SK-N-SH (cell line): ENCODE measurements around the gene GOLPH3L. TPM values are rescaled to one million over a fixed set of nuclear protein-coding genes. Genes with fewer than 3 reads are reported as not detected.
A peak's percentile ranks its signal among the peaks of the same experiment; 100 is the strongest.

ENCODE experiments used
- CTCF ChIA-PET: fragments of 300-600, 350-600 bp; formaldehyde crosslinking; extraction: SDS; loops from one replicate; lab custom pipeline; 2021; lab: Yijun Ruan, JAX
- POLR2A ChIA-PET: fragments of 350-600 bp; sonication (Branson Sonifier 250); formaldehyde crosslinking; extraction: SDS; loops from one replicate; lab custom pipeline; 2020; ENCODE audit warnings: antibody characterized with exemption, inconsistent platforms; lab: Yijun Ruan, JAX
- DNase-seq: peaks from one replicate; pipeline ENCODE4 v3.0.0; 2012
- H2AFZ ChIP-seq: fragments of 200-600 bp; sonication (generic); 2 replicates; pipeline ENCODE4 v1.8.1; 2016; ENCODE audit warnings: antibody characterized with exemption, mild to moderate bottlenecking, low read depth
- H3F3A ChIP-seq: fragments of 200-600 bp; sonication (generic); replicated peaks from 2 replicates; pipeline ENCODE3; 2016; ENCODE audit warnings: antibody characterized with exemption, mild to moderate bottlenecking; ENCODE audit not compliant: insufficient read depth
- H3K27ac ChIP-seq, 2 experiments: fragments of 200-500 bp in 1 of 2; fragments of 200-600 bp in 1 of 2; sonication (Bioruptor generic) in 1 of 2; sonication (generic), shearing (Covaris generic) in 1 of 2; 2 replicates each; pipeline versions ENCODE4 v1.5.1 to v1.6.1; 2014 to 2016; ENCODE audit warnings: low read depth in 2 of 2, inconsistent platforms in 1 of 2, low read length in 1 of 2, mild to moderate bottlenecking in 1 of 2, mixed read lengths in 1 of 2
- H3K27me3 ChIP-seq: fragments of 200-600 bp; sonication (generic), shearing (Covaris generic); 2 replicates; pipeline ENCODE4 v1.6.1; 2016; ENCODE audit warnings: mixed run types; ENCODE audit not compliant: insufficient read depth
- H3K36me3 ChIP-seq, 2 experiments: fragments of 200-500 bp in 1 of 2; fragments of 200-600 bp in 1 of 2; sonication (Bioruptor generic) in 1 of 2; sonication (generic) in 1 of 2; replicated peaks in 1 of 2; 2 replicates each; pipeline versions ENCODE3 to v1.5.1; 2014 to 2016; ENCODE audit warnings: low read length in 1 of 2, mild to moderate bottlenecking in 1 of 2; ENCODE audit not compliant: insufficient read depth in 2 of 2, control insufficient read depth in 1 of 2
- H3K4me1 ChIP-seq, 2 experiments: fragments of 200-500 bp in 1 of 2; fragments of 200-600 bp in 1 of 2; sonication (Bioruptor generic) in 1 of 2; sonication (generic), shearing (Covaris generic) in 1 of 2; 2 replicates each; pipeline versions ENCODE4 v1.5.1 to v1.6.1; 2014 to 2016; ENCODE audit warnings: low read depth in 1 of 2, low read length in 1 of 2, mixed run types in 1 of 2; ENCODE audit not compliant: insufficient read depth in 2 of 2, control insufficient read depth in 1 of 2
- H3K4me2 ChIP-seq: fragments of 200-600 bp; sonication (generic), shearing (Covaris generic); 2 replicates; pipeline ENCODE4 v1.6.1; 2017; ENCODE audit warnings: mixed run types
- H3K4me3 ChIP-seq, 2 experiments: fragments of 200-500 bp in 1 of 2; fragments of 200-600 bp in 1 of 2; sonication (Bioruptor generic) in 1 of 2; sonication (generic), shearing (Covaris generic) in 1 of 2; 2 replicates each; pipeline versions ENCODE4 v1.5.1 to v1.8.1; 2014 to 2016; ENCODE audit warnings: low read depth in 2 of 2, inconsistent platforms in 1 of 2, low read length in 1 of 2, mild to moderate bottlenecking in 1 of 2, mixed read lengths in 1 of 2, moderate library complexity in 1 of 2
- H3K79me2 ChIP-seq: fragments of 200-600 bp; sonication (generic); 2 replicates; pipeline ENCODE4 v1.8.1; 2017; ENCODE audit warnings: mild to moderate bottlenecking; ENCODE audit not compliant: insufficient read depth
- H3K9ac ChIP-seq: fragments of 200-600 bp; sonication (generic); 2 replicates; pipeline ENCODE4 v1.6.1; 2017; ENCODE audit warnings: mixed run types
- H3K9me2 ChIP-seq: fragments of 200-600 bp; sonication (generic); 2 replicates; pipeline ENCODE4 v1.6.1; 2017; ENCODE audit warnings: mixed run types
- H3K9me3 ChIP-seq: fragments of 200-600 bp; sonication (generic); 2 replicates; pipeline ENCODE4 v1.6.1; 2017; ENCODE audit warnings: mixed run types, mild to moderate bottlenecking, moderate library complexity
- H4K20me1 ChIP-seq: fragments of 200-600 bp; sonication (generic); 2 replicates; pipeline ENCODE4 v1.6.1; 2017; ENCODE audit warnings: mild to moderate bottlenecking, mixed run types; ENCODE audit not compliant: insufficient read depth
- CHD2 ChIP-seq: fragments of 150-350 bp; IDR thresholded peaks from 2 replicates; pipeline ENCODE4 v1.6.1; 2018; ENCODE audit warnings: low read length; ENCODE audit not compliant: partially characterized antibody
- ELF1 ChIP-seq: IDR thresholded peaks from 2 replicates; pipeline ENCODE4 v1.4.0; 2012
- EP300 ChIP-seq, 2 experiments: IDR thresholded peaks; 2 replicates each; pipeline versions ENCODE4 v1.4.0 to v1.6.1; 2012; ENCODE audit warnings: borderline replicate concordance in 1 of 2, low read depth in 1 of 2, low read length in 1 of 2
- FOSL2 ChIP-seq: IDR thresholded peaks from 2 replicates; pipeline ENCODE4 v1.4.0; 2012; ENCODE audit warnings: low read depth, mild to moderate bottlenecking, moderate library complexity, borderline replicate concordance
- GABPA ChIP-seq: IDR thresholded peaks from 2 replicates; pipeline ENCODE4 v1.4.0; 2012; ENCODE audit warnings: low read depth, mild to moderate bottlenecking
- JUND ChIP-seq: IDR thresholded peaks from 2 replicates; pipeline ENCODE4 v1.4.0; 2012
- MEF2A ChIP-seq: IDR thresholded peaks from 2 replicates; pipeline ENCODE4 v1.4.0; 2012; ENCODE audit warnings: low read depth, borderline replicate concordance
- MXI1 ChIP-seq: IDR thresholded peaks from 2 replicates; pipeline ENCODE4 v1.6.1; 2012; ENCODE audit warnings: mild to moderate bottlenecking, low read depth, low read length, improper control_type of control experiment
- NFIC ChIP-seq: IDR thresholded peaks from 2 replicates; pipeline ENCODE4 v1.4.0; 2012; ENCODE audit warnings: borderline replicate concordance
- NRF1 ChIP-seq: IDR thresholded peaks from 2 replicates; pipeline ENCODE4 v1.6.1; 2012; ENCODE audit warnings: low read depth, mild to moderate bottlenecking, low read length
- POLR2AphosphoS5 ChIP-seq: IDR thresholded peaks from 2 replicates; pipeline ENCODE4 v1.6.1; 2012; ENCODE audit warnings: low read depth, low read length
- RAD21 ChIP-seq: IDR thresholded peaks from 2 replicates; pipeline ENCODE4 v1.6.1; 2012; ENCODE audit warnings: mild to moderate bottlenecking, low read length
- RCOR1 ChIP-seq: fragments of 150-350 bp; IDR thresholded peaks from 2 replicates; pipeline ENCODE4 v1.6.1; 2017; ENCODE audit warnings: antibody characterized with exemption, low read length
- RFX5 ChIP-seq: IDR thresholded peaks from 2 replicates; pipeline ENCODE4 v1.6.1; 2012; ENCODE audit warnings: mild to moderate bottlenecking, improper control_type of control experiment, low read length
- TAF1 ChIP-seq: IDR thresholded peaks from 2 replicates; pipeline ENCODE4 v1.6.1; 2012; ENCODE audit warnings: low read depth, mild to moderate bottlenecking, low read length, moderate library complexity, borderline replicate concordance
- YY1 ChIP-seq: IDR thresholded peaks from 2 replicates; pipeline ENCODE4 v1.4.0; 2012; ENCODE audit warnings: low read depth, mild to moderate bottlenecking
- WGBS: methylation state at CpG from one replicate; pipeline ENCODE4 v1.1.6; 2017; ENCODE audit warnings: low lambda C conversion rate; 5-methylcytosine and 5-hydroxymethylcytosine counted together
- polyA plus RNA-seq, 3 experiments: library from polyadenylated mRNA; depleted of rRNA; stranded (reverse); fragments of >200 nt; gene quantifications; 2 replicates each; pipeline ENCODE4 v1.2.3, GENCODE V29; 2012
- TF ChIP-seq, protein P1 (sequence below): fragments of 200-600 bp; sonication (generic); IDR thresholded peaks from 2 replicates; pipeline ENCODE4 v1.6.1; 2017; ENCODE audit warnings: antibody characterized with exemption, mild to moderate bottlenecking, moderate library complexity
- TF ChIP-seq, protein P2 (sequence below): IDR thresholded peaks from 2 replicates; pipeline ENCODE4; 2012
- TF ChIP-seq, protein P3 (sequence below): IDR thresholded peaks from 2 replicates; pipeline ENCODE4 v1.6.1; 2012; ENCODE audit warnings: mild to moderate bottlenecking, low read depth, low read length, moderate library complexity
- TF ChIP-seq, protein P4 (sequence below): fragments of 150-350 bp; IDR thresholded peaks from 2 replicates; pipeline ENCODE4 v1.6.1; 2016; ENCODE audit warnings: mild to moderate bottlenecking, low read depth, low read length
- TF ChIP-seq, protein P5 (sequence below): IDR thresholded peaks from 2 replicates; pipeline ENCODE4 v1.4.0; 2012; ENCODE audit warnings: low read depth

GOLPH3L gene
- polyA plus RNA-seq, 1 of the 3 experiments (the other 2 are of a cell fraction), result 7.8 TPM

DNA sequence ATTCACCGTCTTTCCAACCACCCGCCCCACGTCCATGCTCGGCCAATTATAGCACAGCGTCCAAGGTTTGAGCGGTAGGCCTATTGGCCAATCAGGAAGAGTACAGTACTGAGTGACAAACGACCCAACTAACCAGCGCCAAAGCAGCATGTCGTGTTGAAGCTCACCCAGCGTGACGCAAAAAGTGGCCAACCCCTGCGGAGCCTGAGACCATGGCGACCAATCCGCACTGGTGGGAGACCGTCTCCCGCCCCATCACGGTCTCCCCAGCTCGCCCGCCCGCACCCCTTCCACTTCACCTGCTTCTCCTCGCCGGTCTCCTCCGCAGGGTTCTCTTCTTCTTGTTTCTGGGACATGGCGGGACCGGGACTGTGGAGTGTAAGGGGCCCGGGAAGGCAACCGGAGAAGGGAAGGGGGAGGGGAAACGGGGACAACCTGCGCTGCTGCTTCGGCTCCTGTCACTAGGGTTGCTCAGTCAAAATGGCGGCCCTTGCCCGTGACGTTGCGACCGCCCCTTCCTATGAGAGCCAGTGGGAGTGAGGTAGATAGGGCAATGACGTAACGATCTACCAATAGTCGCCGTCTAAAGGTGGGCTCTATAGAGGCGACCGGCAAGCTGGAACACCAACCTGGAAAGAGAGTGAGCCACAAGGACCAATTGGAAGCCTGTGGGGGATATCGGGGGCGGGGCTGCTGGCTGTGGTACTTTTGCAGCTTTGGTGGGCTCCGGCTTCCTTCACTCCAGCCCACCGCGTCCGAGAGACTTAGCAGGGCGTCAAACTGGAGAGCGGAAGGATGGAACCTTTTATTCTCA, 67.6 kb downstream of the GOLPH3L start, which contains the start of gene ENSA:
TSS of gene ENSA (minus strand) at position 498 of the 814 bp plus-strand sequence. CDS start at position 356, 142 bp downstream.
- peak within 1 kb of the TSS; percentile 80 for H3K4me2 ChIP-seq
- DNase-seq, result peak; percentile 87
- peak within 1 kb of the TSS; percentile 81 for H2AFZ ChIP-seq
- no peaks in the 10 kb centered on the region for H3K27me3 ChIP-seq
- CTCF ChIA-PET, result interaction anchor here (0.6 to 2.4 kb wide), 8 partner anchors 9 to 377 kb away, joined by 3 to 13 read pairs (median 4); partner anchors contain the start of gene MINDY1
- H3K4me3 ChIP-seq, result peak within 1 kb of the TSS; percentile 84 to 86
- POLR2A ChIA-PET, result interaction anchor here (0.7 to 1.7 kb wide), 12 partner anchors 10 to 360 kb away, joined by 3 to 14 read pairs (median 4); partner anchors contain the start of genes FALEC, GOLPH3L and MCL1
- under 1% methylated on average over 45 of the region's 49 CpGs for WGBS
- H3K79me2 ChIP-seq, result peaks cover 32% of the 10 kb centered on the region
- TF ChIP-seq GABPA, result no peak; the same call in 1 of the 2 replicates
- TF ChIP-seq, protein P1, sequence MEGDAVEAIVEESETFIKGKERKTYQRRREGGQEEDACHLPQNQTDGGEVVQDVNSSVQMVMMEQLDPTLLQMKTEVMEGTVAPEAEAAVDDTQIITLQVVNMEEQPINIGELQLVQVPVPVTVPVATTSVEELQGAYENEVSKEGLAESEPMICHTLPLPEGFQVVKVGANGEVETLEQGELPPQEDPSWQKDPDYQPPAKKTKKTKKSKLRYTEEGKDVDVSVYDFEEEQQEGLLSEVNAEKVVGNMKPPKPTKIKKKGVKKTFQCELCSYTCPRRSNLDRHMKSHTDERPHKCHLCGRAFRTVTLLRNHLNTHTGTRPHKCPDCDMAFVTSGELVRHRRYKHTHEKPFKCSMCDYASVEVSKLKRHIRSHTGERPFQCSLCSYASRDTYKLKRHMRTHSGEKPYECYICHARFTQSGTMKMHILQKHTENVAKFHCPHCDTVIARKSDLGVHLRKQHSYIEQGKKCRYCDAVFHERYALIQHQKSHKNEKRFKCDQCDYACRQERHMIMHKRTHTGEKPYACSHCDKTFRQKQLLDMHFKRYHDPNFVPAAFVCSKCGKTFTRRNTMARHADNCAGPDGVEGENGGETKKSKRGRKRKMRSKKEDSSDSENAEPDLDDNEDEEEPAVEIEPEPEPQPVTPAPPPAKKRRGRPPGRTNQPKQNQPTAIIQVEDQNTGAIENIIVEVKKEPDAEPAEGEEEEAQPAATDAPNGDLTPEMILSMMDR, result no peak
- no peak for TF ChIP-seq FOSL2
- no peak for TF ChIP-seq JUND
- TF ChIP-seq TAF1, result peak; percentile 71; the same call in 1 of the 2 replicates
- TF ChIP-seq ELF1, result no peak
- no peak for TF ChIP-seq MEF2A
- peak; percentile 92 for TF ChIP-seq RFX5
- TF ChIP-seq, protein P2, sequence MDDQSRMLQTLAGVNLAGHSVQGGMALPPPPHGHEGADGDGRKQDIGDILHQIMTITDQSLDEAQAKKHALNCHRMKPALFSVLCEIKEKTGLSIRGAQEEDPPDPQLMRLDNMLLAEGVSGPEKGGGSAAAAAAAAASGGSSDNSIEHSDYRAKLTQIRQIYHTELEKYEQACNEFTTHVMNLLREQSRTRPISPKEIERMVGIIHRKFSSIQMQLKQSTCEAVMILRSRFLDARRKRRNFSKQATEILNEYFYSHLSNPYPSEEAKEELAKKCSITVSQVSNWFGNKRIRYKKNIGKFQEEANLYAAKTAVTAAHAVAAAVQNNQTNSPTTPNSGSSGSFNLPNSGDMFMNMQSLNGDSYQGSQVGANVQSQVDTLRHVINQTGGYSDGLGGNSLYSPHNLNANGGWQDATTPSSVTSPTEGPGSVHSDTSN, result peak; percentile 100
- TF ChIP-seq, protein P3, sequence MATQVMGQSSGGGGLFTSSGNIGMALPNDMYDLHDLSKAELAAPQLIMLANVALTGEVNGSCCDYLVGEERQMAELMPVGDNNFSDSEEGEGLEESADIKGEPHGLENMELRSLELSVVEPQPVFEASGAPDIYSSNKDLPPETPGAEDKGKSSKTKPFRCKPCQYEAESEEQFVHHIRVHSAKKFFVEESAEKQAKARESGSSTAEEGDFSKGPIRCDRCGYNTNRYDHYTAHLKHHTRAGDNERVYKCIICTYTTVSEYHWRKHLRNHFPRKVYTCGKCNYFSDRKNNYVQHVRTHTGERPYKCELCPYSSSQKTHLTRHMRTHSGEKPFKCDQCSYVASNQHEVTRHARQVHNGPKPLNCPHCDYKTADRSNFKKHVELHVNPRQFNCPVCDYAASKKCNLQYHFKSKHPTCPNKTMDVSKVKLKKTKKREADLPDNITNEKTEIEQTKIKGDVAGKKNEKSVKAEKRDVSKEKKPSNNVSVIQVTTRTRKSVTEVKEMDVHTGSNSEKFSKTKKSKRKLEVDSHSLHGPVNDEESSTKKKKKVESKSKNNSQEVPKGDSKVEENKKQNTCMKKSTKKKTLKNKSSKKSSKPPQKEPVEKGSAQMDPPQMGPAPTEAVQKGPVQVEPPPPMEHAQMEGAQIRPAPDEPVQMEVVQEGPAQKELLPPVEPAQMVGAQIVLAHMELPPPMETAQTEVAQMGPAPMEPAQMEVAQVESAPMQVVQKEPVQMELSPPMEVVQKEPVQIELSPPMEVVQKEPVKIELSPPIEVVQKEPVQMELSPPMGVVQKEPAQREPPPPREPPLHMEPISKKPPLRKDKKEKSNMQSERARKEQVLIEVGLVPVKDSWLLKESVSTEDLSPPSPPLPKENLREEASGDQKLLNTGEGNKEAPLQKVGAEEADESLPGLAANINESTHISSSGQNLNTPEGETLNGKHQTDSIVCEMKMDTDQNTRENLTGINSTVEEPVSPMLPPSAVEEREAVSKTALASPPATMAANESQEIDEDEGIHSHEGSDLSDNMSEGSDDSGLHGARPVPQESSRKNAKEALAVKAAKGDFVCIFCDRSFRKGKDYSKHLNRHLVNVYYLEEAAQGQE, result no peak
- TF ChIP-seq RAD21, result no peak
- TF ChIP-seq POLR2AphosphoS5, result peak; percentile 85
- no peak for TF ChIP-seq NRF1
- no peak for TF ChIP-seq NFIC
- peak; percentile 95 for TF ChIP-seq CHD2
- peak; percentile 82 for TF ChIP-seq MXI1
- TF ChIP-seq EP300 (IDR thresholded peaks at IDR 0.05; ENCODE audit: borderline replicate concordance in 1 of 2, low read depth in 1 of 2, low read length in 1 of 2), result peak in 1 of 2 experiments; percentile 4; a peak in 1 of 4 replicates
- peak; percentile 95 for TF ChIP-seq YY1
- TF ChIP-seq RCOR1, result no peak
- TF ChIP-seq, protein P4, sequence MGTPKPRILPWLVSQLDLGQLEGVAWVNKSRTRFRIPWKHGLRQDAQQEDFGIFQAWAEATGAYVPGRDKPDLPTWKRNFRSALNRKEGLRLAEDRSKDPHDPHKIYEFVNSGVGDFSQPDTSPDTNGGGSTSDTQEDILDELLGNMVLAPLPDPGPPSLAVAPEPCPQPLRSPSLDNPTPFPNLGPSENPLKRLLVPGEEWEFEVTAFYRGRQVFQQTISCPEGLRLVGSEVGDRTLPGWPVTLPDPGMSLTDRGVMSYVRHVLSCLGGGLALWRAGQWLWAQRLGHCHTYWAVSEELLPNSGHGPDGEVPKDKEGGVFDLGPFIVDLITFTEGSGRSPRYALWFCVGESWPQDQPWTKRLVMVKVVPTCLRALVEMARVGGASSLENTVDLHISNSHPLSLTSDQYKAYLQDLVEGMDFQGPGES, result peak; percentile 88
- TF ChIP-seq, protein P5, sequence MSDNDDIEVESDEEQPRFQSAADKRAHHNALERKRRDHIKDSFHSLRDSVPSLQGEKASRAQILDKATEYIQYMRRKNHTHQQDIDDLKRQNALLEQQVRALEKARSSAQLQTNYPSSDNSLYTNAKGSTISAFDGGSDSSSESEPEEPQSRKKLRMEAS, result 0 out of 2 replicates have a peak, but pooled peaks have one; percentile 32
- H3K36me3 ChIP-seq, result peaks cover 19 to 30% of the 10 kb centered on the region in 2 experiments
- no peaks in the 10 kb centered on the region for H4K20me1 ChIP-seq
- H3F3A ChIP-seq, result peaks cover 11% of the 10 kb centered on the region
- peaks cover 14 to 16% of the 10 kb centered on the region in 2 experiments for H3K4me1 ChIP-seq
- peak within 1 kb of the TSS; percentile 83 for H3K9ac ChIP-seq
- peak within 1 kb of the TSS; percentile 89 to 91 for H3K27ac ChIP-seq
- no peaks in the 10 kb centered on the region for H3K9me2 ChIP-seq
- no peaks in the 10 kb centered on the region for H3K9me3 ChIP-seq
